ENCODE measurements around the gene LCE4A. TPM values are rescaled to one million over a fixed set of nuclear protein-coding genes. Genes with fewer than 3 reads are reported as not detected.

LCE4A gene
- total and polyA plus RNA-seq, 9 of the 15 experiments (the other 6 are each of a cell fraction or from before 2014, with no cell fraction given): not detected

DNA sequence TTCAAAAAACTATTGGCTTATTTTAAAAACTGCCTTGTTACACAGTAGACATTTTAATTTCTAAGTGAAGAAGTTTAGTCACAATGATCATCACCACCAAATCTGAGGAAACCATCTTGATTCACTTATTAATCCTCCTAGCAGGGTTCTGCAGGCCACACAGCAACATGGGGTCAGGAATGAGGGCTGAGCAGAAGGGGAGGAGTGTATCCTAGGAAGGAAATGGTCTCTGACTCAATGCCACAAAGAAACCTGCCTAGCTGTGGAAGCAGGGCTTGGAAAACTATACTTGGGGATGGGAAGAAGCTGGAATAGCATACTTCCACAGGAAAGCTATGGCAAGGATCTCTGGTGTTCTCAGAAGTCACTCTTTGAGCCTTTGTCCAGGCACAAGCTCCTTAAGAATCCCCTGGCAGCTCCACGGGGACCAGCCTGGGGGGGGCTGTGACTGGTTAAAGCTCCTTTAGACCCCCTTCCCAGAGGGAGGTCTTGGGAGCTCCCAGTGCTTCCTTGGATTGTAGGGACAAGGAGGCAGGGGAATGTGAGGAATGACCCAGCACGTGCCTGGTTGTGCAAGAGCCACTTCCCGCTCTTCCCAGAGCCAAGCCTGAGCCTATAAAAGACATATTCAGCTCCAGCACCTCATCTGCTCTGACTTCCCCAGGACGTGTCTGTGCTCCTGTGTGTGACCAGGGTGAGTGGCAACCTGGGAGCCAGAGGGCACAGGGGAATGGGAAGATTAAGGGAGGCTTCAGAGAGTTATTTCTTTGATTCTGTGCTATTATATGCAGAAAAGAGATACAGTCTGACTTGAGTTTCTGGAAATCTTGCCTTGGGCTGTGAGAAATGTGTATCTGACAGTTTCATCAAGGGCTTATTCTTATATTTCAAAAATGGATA, 10.0 kb upstream of the LCE4A start, which contains the start of gene LCE2A:
Gene LCE2A (plus strand): TSS at position 645 of the 900 bp plus-strand sequence. CDS start 557 bp downstream, outside the sequence.
- CTCF ChIA-PET (ENCODE audit: low intra/inter-chr PET ratio): no interaction called here
- no peaks in the 10 kb centered on the region for H3K9me3 ChIP-seq (replicated peaks; ENCODE audit: control insufficient read depth, insufficient read depth, low read depth, low read length)
- FAIRE-seq: no peak
- POLR2A ChIA-PET: no interaction called here
- no TSS peak for BruUV-seq (replicated peaks)
- in situ Hi-C loops (cut with MboI) (no loop called here), intact Hi-C loops (cut with micrococcal nuclease) (no loop called here)
- no peaks in the 10 kb centered on the region for H3K36me3 ChIP-seq (ENCODE audit: control insufficient read depth, insufficient read depth, low read length)
- 0% methylated on average over 4 of the region's 4 CpGs for WGBS (ENCODE audit: insufficient coverage, low coverage, missing lambda C conversion rate)
- H4K20me1 ChIP-seq (replicated peaks; ENCODE audit: control insufficient read depth, insufficient read depth, low read length): no peaks in the 10 kb centered on the region
- no peak for ATAC-seq
- no peaks in the 10 kb centered on the region for H3K79me2 ChIP-seq (ENCODE audit: control insufficient read depth, insufficient read depth, low read length)
- no peak within 1 kb of the TSS for H3K4me3 ChIP-seq
- H3K4me2 ChIP-seq (ENCODE audit: insufficient read depth, low read length): no peak within 1 kb of the TSS
- no peaks in the 10 kb centered on the region for H3K9me1 ChIP-seq (ENCODE audit: control insufficient read depth, insufficient read depth, low read length)
- no peaks in the 10 kb centered on the region for H3K27me3 ChIP-seq (ENCODE audit: control insufficient read depth in 2 of 2, insufficient read depth in 2 of 2, low read length in 2 of 2)
- H3K9ac ChIP-seq (ENCODE audit: insufficient read depth in 1 of 2, low read depth in 2 of 2, low read length in 2 of 2): no peak within 1 kb of the TSS
- TF ChIP-seq ARHGAP35 (IDR thresholded peaks at IDR 0.05; ENCODE audit: partially characterized antibody) (no peak), SMARCE1 (IDR thresholded peaks at IDR 0.05) (no peak), PHB2 (IDR thresholded peaks at IDR 0.05; ENCODE audit: low read depth) (no peak), ZNF146 (CRISPR knock-in tag; IDR thresholded peaks at IDR 0.05; ENCODE audit: unreplicated experiment) (no peak), SIRT6 (IDR thresholded peaks at IDR 0.05; ENCODE audit: low read depth, low read length) (no peak), ZNF408 (CRISPR knock-in tag; IDR thresholded peaks at IDR 0.05; ENCODE audit: low read depth) (no peak), THRAP3 (IDR thresholded peaks at IDR 0.05; ENCODE audit: borderline replicate concordance) (no peak)
- TF ChIP-seq, protein P1, sequence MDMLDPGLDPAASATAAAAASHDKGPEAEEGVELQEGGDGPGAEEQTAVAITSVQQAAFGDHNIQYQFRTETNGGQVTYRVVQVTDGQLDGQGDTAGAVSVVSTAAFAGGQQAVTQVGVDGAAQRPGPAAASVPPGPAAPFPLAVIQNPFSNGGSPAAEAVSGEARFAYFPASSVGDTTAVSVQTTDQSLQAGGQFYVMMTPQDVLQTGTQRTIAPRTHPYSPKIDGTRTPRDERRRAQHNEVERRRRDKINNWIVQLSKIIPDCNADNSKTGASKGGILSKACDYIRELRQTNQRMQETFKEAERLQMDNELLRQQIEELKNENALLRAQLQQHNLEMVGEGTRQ (CRISPR knock-in tag; IDR thresholded peaks at IDR 0.05): no peak
- TF ChIP-seq, protein P2, sequence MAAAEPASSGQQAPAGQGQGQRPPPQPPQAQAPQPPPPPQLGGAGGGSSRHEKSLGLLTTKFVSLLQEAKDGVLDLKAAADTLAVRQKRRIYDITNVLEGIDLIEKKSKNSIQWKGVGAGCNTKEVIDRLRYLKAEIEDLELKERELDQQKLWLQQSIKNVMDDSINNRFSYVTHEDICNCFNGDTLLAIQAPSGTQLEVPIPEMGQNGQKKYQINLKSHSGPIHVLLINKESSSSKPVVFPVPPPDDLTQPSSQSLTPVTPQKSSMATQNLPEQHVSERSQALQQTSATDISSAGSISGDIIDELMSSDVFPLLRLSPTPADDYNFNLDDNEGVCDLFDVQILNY (CRISPR knock-in tag; IDR thresholded peaks at IDR 0.05): no peak
- DNase-seq (ENCODE audit: extremely low read depth in 1 of 4, low spot score in 3 of 4): no peak
- H3K4me1 ChIP-seq (replicated peaks in 1 of 2; ENCODE audit: control insufficient read depth in 2 of 2, insufficient read depth in 2 of 2, low read length in 2 of 2): no peaks in the 10 kb centered on the region
- H2AFZ ChIP-seq (ENCODE audit: low read depth, low read length): no peak within 1 kb of the TSS
- no peak within 1 kb of the TSS for H3K27ac ChIP-seq (ENCODE audit: extremely low read depth, low read depth, low read length)

Data from K562 (cell line).